HEK293T (cell line): ENCODE measurements around the gene CD3D.

Experiments
- L3MBTL2 ChIP-seq: fragments of 450-650 bp; conservative IDR thresholded peaks from 2 replicates; pipeline ENCODE4 v1.6.1; 2016; ENCODE audit warnings: mild to moderate bottlenecking
- SUZ12 ChIP-seq: fragments of 450-650 bp; IDR thresholded peaks from 2 replicates; pipeline ENCODE4 v1.6.1; 2016; ENCODE audit warnings: mild to moderate bottlenecking

- no peak for TF ChIP-seq SUZ12
- TF ChIP-seq L3MBTL2, result no peak
Observed at GRCh38 chr11:118342503-118343161, at the start of gene CD3D.
